AG09309 (cell line): ENCODE data around the gene KIAA1671.
A peak's percentile ranks its signal among the peaks of the same experiment; 100 is the strongest.

Experiments
- DNase-seq: peaks from one replicate; pipeline ENCODE4 v3.0.0-alpha.2; 2010; ENCODE audit warnings: low read depth
- H3K4me3 ChIP-seq: 2 replicates; pipeline ENCODE4 v1.5.1; 2011; ENCODE audit warnings: mild to moderate bottlenecking, low read depth, low read length, moderate library complexity; ENCODE audit not compliant: control insufficient read depth
- TF ChIP-seq, protein P1 (sequence below): IDR thresholded peaks from 2 replicates; pipeline ENCODE4 v1.5.1; 2011; ENCODE audit warnings: mild to moderate bottlenecking, low read depth, low read length, inconsistent platforms; ENCODE audit not compliant: insufficient read depth, control insufficient read depth; ENCODE audit errors: missing control alignments

The KIAA1671 gene

GRCh38 chr22:24952837-24953383, 394 bp downstream of the KIAA1671 start:
- DNase-seq, result no peak
- TF ChIP-seq, protein P1, sequence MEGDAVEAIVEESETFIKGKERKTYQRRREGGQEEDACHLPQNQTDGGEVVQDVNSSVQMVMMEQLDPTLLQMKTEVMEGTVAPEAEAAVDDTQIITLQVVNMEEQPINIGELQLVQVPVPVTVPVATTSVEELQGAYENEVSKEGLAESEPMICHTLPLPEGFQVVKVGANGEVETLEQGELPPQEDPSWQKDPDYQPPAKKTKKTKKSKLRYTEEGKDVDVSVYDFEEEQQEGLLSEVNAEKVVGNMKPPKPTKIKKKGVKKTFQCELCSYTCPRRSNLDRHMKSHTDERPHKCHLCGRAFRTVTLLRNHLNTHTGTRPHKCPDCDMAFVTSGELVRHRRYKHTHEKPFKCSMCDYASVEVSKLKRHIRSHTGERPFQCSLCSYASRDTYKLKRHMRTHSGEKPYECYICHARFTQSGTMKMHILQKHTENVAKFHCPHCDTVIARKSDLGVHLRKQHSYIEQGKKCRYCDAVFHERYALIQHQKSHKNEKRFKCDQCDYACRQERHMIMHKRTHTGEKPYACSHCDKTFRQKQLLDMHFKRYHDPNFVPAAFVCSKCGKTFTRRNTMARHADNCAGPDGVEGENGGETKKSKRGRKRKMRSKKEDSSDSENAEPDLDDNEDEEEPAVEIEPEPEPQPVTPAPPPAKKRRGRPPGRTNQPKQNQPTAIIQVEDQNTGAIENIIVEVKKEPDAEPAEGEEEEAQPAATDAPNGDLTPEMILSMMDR, result no peak
- H3K4me3 ChIP-seq, result peak overlapping the region; percentile 38

DNA sequence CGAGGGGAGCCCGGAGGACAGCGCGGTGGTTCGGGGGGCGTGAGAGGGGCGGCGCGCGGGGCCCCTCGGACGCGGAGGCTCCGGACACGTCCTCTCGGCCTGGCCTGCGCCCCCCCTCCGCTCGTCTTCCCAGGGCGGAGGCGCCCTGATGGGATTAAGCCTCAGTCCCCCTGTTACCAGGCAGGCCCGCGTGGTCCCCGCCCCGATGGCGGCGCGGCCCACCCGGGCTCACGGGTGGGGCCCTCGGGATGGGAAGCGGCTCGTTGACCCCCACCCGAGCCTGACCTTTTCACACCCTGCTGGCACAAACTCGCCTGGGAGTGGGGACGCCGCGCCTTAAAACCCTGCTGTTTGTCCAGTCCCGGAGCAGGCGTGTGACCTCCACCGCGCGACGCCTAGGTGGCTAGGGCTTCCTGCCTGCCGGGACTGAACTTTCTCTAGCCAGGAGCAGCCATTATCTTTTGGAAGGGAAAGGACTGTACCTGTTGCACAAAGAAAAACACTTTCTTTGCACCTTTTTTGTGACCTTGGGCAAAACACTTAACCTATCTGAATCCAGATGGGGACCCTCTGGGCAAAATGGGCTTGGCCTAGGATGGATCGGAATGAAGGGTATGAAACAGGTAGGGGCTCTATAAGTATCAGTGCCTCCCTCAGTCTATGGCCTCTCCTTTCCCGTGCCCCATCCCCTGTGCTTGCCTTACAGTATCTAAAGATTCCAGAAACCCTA, 1.0 kb downstream of the KIAA1671 start:
- H3K4me3 ChIP-seq, result no peak overlapping the region; the same call in 1 of the 2 replicates
- TF ChIP-seq, protein P1, result no peak
- no peak for DNase-seq

DNA sequence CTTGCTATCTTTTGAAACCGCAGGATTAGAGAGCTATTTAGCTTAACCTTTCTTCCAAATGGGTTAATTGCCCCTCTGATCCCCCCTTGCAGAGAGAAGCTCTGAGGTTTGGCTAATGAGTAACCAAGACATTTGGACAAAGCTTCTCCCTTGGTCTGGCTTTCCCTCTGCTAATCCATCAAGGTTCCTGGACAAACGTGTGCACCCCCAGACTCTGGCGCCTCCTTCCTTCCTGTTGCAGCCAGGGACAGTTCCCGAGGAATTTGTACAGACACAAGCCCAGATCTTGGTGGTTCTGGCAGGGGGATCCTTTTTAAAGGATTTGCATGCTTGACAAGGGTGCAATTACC, 1.6 kb downstream of the KIAA1671 start:
- no peak for DNase-seq
- TF ChIP-seq, protein P1, result no peak
- no peak overlapping the region for H3K4me3 ChIP-seq

GRCh38 chr22:24954856-24955255, 2.3 kb downstream of the KIAA1671 start:
- no peak overlapping the region for H3K4me3 ChIP-seq
- TF ChIP-seq, protein P1, result no peak
- no peak for DNase-seq

GRCh38 chr22:24957043-24957442, 4.5 kb downstream of the KIAA1671 start:
- TF ChIP-seq, protein P1, result no peak
- no peak for DNase-seq
- no peak overlapping the region for H3K4me3 ChIP-seq

DNA sequence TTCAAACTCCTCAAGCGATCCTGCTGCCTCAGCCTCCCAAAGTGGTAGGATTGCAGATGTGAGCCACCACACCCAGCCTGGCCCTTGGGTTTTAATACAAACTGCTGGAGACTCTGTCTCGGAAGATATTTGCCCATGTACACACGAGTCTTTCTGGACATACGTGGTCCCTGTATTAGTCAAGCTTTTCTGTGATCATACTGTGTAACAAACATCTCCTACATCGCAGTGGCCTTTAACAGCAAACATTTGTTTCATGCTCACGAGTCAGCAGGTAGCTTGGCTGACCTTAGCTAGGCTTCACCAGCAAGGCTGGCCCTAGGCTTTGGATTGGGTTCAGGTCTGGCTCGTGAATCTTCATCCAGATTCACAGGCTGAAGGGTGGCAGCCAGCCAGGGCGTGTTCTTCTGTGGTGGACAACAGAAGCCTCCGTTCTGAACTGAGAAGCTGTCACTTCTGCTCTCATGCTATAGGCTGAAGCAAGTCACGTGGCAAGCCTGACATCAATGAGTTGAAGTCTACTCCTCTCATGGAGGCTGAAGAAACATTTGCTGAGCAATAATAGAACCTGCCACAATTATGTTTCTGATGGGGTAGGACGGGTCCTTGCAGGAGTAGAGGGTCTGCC, 8.8 kb downstream of the KIAA1671 start:
- no peak for DNase-seq
- no peak overlapping the region for H3K4me3 ChIP-seq
- TF ChIP-seq, protein P1, result no peak
